Immature natural killer cell (primary cell): ENCODE data around the gene HIGD2A. TPM values are rescaled to one million over a fixed set of nuclear protein-coding genes. Genes with fewer than 3 reads are reported as not detected.

Experiments used
- DNase-seq, 3 donors: peaks; one replicate each; pipeline ENCODE4 v3.0.0; 2022; ENCODE audit warnings: mixed read lengths in 1 of 3
- H3K27ac Mint-ChIP-seq, 6 donors: one replicate each; pipeline ENCODE4 v1.8.0; 2020; ENCODE audit warnings: mixed read lengths in 6 of 6, mild to moderate bottlenecking in 5 of 6, inconsistent platforms in 4 of 6, moderate library complexity in 3 of 6
- H3K27me3 Mint-ChIP-seq, 3 donors: one replicate each; pipeline ENCODE4 v1.8.0; 2020 to 2021; ENCODE audit warnings: low read depth in 3 of 3, mild to moderate bottlenecking in 3 of 3, mixed read lengths in 3 of 3, moderate library complexity in 3 of 3, inconsistent platforms in 1 of 3
- H3K36me3 Mint-ChIP-seq, 3 donors: one replicate each; pipeline ENCODE4 v1.8.0; 2020; ENCODE audit warnings: mixed read lengths in 3 of 3, inconsistent platforms in 2 of 3, mild to moderate bottlenecking in 2 of 3
- H3K4me1 Mint-ChIP-seq, 2 donors: one replicate each; pipeline ENCODE4 v1.8.0; 2020; ENCODE audit warnings: inconsistent platforms in 2 of 2, mild to moderate bottlenecking in 2 of 2, mixed read lengths in 2 of 2, moderate library complexity in 1 of 2
- H3K4me3 Mint-ChIP-seq, 5 donors: one replicate each; pipeline ENCODE4 v1.8.0; 2020; ENCODE audit warnings: mild to moderate bottlenecking in 5 of 5, mixed read lengths in 5 of 5, inconsistent platforms in 3 of 5, moderate library complexity in 3 of 5
- H3K9me3 Mint-ChIP-seq, 6 donors: one replicate each; pipeline ENCODE4 v1.8.0; 2020; ENCODE audit warnings: mild to moderate bottlenecking in 6 of 6, mixed read lengths in 6 of 6, inconsistent platforms in 4 of 6, moderate library complexity in 3 of 6
- polyA plus RNA-seq, 3 donors: library from polyadenylated mRNA; unstranded; fragments of 300-500 nt; fragmentation: Illumina TruSeq; gene quantifications; one replicate each; pipeline ENCODE4 v1.2.3, GENCODE V29; 2021

The HIGD2A gene
- polyA plus RNA-seq, 3 donors from 2014 or later, result 186 to 218 (median 207) TPM

GRCh38 chr5:176361437-176362232 lies 26.9 kb upstream of the HIGD2A start, which contains the start of gene KIAA1191:
KIAA1191 (minus strand) TSS chr5:176361764; CDS start chr5:176359508, 2,256 bp downstream.
- DNase-seq, result peak; percentile 93 to 94 (median 93)
- Mint-ChIP-seq H3K36me3 (peaks cover 4 to 10% (median 9%) of the 10 kb centered on the region in 3 donors), H3K27me3 (peaks cover 0 to 12% (median 5%) of the 10 kb centered on the region in 3 donors), H3K4me1 (peaks cover 41 to 52% of the 10 kb centered on the region in 2 donors), H3K27ac (peak within 1 kb of the TSS; percentile 87 to 97 (median 92)), H3K9me3 (no peaks in the 10 kb centered on the region), H3K4me3 (peak within 1 kb of the TSS; percentile 93 to 97 (median 95))

DNA sequence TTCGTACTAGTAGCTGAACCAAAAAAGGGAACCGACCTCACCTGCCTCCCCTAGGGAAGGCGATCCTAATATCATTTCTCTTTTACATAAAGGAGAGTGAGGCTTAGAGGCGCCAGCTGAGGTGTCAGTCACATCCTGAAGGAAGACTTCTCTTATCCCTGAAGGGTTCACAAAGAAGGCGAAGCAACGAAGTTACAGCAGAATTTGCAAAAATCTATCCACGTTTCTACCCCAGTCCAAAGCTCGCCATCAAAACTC lies 26.4 kb upstream of the HIGD2A start:
- DNase-seq, result no peak
- Mint-ChIP-seq H3K9me3 (no peaks in the 10 kb centered on the region), H3K4me3 (peak overlapping the region; percentile 93 to 97 (median 95))

GRCh38 chr5:176364765-176365350 lies 23.7 kb upstream of the HIGD2A start:
- peaks cover 0 to 11% (median 7%) of the 10 kb centered on the region in 3 donors for H3K36me3 Mint-ChIP-seq
- no peak for DNase-seq
- H3K27ac Mint-ChIP-seq, result peak overlapping the region in 4 of 6 donors; percentile 12 to 66 (median 50)
- peaks cover 2 to 15% (median 5%) of the 10 kb centered on the region in 3 donors for H3K27me3 Mint-ChIP-seq
- peaks cover 30 to 33% of the 10 kb centered on the region in 2 donors for H3K4me1 Mint-ChIP-seq
- H3K4me3 Mint-ChIP-seq, result peak overlapping the region; percentile 69 to 80 (median 71)
- H3K9me3 Mint-ChIP-seq, result no peaks in the 10 kb centered on the region

More for the DNA sequence above, 26.4 kb upstream of the HIGD2A start:
- H3K27me3 Mint-ChIP-seq, result peaks cover 0 to 12% (median 5%) of the 10 kb centered on the region in 3 donors
- H3K27ac Mint-ChIP-seq, result peak overlapping the region; percentile 87 to 97 (median 92)
- H3K36me3 Mint-ChIP-seq, result peaks cover 4 to 9% (median 9%) of the 10 kb centered on the region in 3 donors
- peaks cover 41 to 52% of the 10 kb centered on the region in 2 donors for H3K4me1 Mint-ChIP-seq

- Mint-ChIP-seq H3K36me3 (peaks cover 3 to 11% (median 7%) of the 10 kb centered on the region in 3 donors), H3K27me3 (peaks cover 2 to 15% (median 5%) of the 10 kb centered on the region in 3 donors), H3K9me3 (no peaks in the 10 kb centered on the region), H3K27ac (peak within 1 kb of the TSS in 4 of 6 donors; percentile 12 to 66 (median 50)), H3K4me3 (peak within 1 kb of the TSS; percentile 69 to 81 (median 74)), H3K4me1 (peaks cover 29 to 30% of the 10 kb centered on the region in 2 donors)
- DNase-seq, result peak; percentile 31 to 44 (median 35)
Measured at GRCh38 chr5:176365351-176366231, 23.0 kb upstream of the HIGD2A start, which contains the start of gene ARL10. ARL10 (plus strand) TSS chr5:176365487; CDS start chr5:176365564, 77 bp downstream.

DNA sequence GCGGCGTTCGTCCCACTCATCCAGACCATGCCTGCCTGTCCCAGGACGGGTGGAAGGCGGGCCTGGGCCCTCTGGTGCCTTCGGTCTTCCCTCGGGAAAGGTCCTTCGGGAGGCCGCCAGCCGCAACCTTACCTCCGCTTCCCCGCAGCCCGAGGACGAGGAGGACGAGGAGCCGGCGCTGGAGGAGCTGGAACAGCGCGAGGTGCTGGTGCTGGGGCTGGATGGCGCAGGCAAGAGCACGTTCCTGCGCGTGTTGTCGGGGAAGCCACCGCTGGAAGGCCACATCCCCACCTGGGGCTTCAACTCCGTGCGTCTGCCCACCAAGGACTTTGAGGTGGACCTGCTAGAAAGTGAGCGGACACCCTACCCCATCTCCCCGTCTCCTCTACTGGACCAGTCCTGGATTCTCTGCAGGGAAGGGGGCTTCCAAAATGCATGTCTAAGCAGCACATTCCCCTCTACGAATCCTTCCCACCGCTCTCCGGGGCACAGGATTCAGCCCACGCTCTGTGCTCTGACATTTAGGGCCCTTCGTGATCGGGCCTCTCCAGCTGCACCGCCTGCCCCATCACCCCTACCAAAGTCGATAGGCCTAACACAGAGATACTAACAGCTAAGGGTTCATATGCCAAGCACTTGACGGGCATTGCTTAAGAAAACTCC lies 22.2 kb upstream of the HIGD2A start:
- Mint-ChIP-seq H3K36me3 (peaks cover 3 to 11% (median 7%) of the 10 kb centered on the region in 3 donors), H3K4me3 (peak overlapping the region; percentile 68 to 81 (median 72)), H3K4me1 (peaks cover 27 to 30% of the 10 kb centered on the region in 2 donors), H3K27me3 (peaks cover 2 to 12% (median 5%) of the 10 kb centered on the region in 3 donors), H3K27ac (peak overlapping the region in 3 of 6 donors; percentile 19 to 47 (median 22)), H3K9me3 (no peaks in the 10 kb centered on the region)
- no peak for DNase-seq

- H3K27ac Mint-ChIP-seq, result no peak overlapping the region
- peaks cover 8 to 15% of the 10 kb centered on the region in 2 donors for H3K4me1 Mint-ChIP-seq
- no peaks in the 10 kb centered on the region for H3K9me3 Mint-ChIP-seq
- H3K36me3 Mint-ChIP-seq, result peaks cover 3 to 14% (median 7%) of the 10 kb centered on the region in 3 donors
- DNase-seq, result no peak
- no peak overlapping the region for H3K4me3 Mint-ChIP-seq
- peaks cover 0 to 4% (median 2%) of the 10 kb centered on the region in 3 donors for H3K27me3 Mint-ChIP-seq
Measured at GRCh38 chr5:176368726-176369125, 19.8 kb upstream of the HIGD2A start.

- Mint-ChIP-seq H3K27me3 (peaks cover 0 to 4% (median 2%) of the 10 kb centered on the region in 3 donors), H3K4me1 (peaks cover 3 to 6% of the 10 kb centered on the region in 2 donors), H3K36me3 (peaks cover 3 to 14% (median 7%) of the 10 kb centered on the region in 3 donors), H3K4me3 (no peak overlapping the region), H3K9me3 (no peaks in the 10 kb centered on the region), H3K27ac (no peak overlapping the region)
- no peak for DNase-seq
Measured at GRCh38 chr5:176369934-176370711, 18.4 kb upstream of the HIGD2A start.

DNA sequence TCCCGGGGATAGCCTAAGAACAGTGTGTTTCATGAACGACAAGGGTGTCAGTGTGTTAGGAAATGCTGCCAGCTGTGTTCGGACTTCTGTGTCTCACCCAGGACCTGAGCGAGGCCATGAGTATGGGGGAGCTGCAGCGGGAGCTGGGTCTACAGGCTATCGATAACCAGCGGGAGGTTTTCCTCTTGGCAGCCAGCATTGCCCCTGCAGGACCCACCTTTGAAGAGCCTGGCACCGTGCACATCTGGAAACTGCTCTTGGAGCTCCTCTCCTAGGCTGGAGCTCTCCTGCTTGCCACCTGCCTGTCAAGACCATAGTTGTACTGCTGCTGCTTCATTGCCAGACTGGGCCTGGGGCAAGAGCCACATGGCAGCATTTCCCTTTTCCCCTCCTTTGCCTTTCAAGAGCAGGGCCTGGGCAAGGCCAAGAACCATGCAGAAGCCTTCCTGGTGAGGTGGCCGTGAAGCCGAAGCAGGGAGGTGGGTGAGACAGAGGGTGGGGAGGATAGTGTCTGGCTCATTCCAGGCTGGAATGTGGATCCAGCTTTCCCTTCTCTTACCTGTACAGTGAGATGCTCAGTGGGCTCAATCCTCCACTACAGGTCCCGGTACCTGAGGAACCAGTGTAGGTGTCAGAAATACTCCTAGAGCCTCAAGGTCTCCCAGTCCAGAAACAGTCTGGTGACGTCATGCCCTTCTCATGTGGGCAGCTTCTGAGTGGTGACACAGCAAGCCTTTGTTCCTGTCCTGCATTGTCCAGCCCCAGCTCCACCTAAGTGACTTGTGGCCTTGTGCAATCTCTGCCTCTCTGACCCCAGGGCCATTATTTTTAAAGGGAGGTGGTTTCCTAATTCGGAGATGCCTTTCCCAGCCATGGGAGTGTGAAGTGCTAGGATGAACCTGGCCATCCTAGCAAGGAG lies 16.7 kb upstream of the HIGD2A start:
- no peak for DNase-seq
- Mint-ChIP-seq H3K27me3 (peaks cover 0 to 4% (median 2%) of the 10 kb centered on the region in 3 donors), H3K36me3 (peaks cover 3 to 14% (median 7%) of the 10 kb centered on the region in 3 donors), H3K4me1 (peaks cover 0 to under 1% of the 10 kb centered on the region in 2 donors), H3K9me3 (no peaks in the 10 kb centered on the region), H3K27ac (no peak overlapping the region), H3K4me3 (no peak overlapping the region)

DNA sequence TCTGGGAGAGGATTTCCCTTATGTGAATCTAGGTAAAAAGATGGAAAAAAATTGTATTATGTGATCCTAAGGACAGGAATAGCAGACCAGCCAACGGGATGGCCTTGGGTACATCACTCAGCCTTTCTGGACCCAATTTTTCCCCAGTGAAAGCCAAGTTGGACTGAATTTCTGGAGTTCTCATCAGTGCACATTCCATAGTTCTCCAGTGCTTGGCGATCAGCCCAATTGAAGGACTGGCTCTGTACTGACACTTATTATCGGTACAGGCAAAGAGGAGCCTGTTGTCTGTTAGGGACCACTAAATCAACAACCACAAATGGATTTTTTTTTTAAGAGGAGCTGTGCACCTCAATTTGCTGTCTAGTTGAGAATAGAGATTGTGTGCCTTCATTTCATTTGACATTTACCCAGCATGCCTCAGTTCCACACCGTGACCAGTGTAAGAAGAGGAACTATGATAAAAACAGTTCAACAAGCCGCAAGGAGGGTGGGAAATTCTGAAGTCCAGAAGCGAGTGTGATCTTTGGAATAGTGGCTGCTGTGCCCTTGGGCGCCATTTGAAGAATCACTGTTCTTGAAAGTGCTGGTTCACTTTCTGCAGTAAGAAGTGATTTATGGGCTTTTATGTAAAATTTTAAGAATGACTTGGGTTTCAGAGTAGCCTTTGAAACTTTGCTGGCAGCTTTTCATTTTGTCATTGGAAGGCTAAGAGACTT lies 15.3 kb upstream of the HIGD2A start:
- H3K27ac Mint-ChIP-seq, result no peak overlapping the region
- DNase-seq, result no peak
- H3K4me1 Mint-ChIP-seq, result no peaks in the 10 kb centered on the region
- H3K36me3 Mint-ChIP-seq, result peaks cover 0 to 4% (median 3%) of the 10 kb centered on the region in 3 donors
- H3K9me3 Mint-ChIP-seq, result no peaks in the 10 kb centered on the region
- H3K27me3 Mint-ChIP-seq, result peaks cover 0 to 2% (median 1%) of the 10 kb centered on the region in 3 donors
- no peak overlapping the region for H3K4me3 Mint-ChIP-seq

DNA sequence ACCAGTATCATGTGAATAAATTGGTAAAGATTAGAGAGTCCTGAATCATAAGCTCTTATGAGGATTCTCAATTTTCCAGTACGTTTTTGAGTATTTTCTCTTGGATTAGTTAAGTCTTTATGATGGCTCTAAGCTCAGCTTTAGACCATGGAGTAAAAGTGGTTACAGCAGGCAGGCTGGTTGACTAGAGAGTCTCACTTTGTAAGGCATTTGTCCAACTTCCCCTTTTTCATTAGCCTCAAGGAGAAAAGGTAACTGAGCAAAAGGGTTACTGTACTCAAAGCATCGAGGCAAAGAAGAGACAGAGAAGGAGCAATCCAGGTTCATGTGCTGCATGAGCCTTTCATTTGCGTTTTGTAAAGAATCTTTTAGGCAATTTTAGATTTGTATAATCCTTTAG lies 8.7 kb upstream of the HIGD2A start:
- Mint-ChIP-seq H3K27ac (no peak overlapping the region), H3K9me3 (no peaks in the 10 kb centered on the region), H3K4me3 (no peak overlapping the region), H3K36me3 (peaks cover 4 to 24% (median 11%) of the 10 kb centered on the region in 3 donors), H3K4me1 (no peaks in the 10 kb centered on the region), H3K27me3 (peaks cover 0 to 3% (median 0%) of the 10 kb centered on the region in 3 donors)
- DNase-seq, result no peak

DNA sequence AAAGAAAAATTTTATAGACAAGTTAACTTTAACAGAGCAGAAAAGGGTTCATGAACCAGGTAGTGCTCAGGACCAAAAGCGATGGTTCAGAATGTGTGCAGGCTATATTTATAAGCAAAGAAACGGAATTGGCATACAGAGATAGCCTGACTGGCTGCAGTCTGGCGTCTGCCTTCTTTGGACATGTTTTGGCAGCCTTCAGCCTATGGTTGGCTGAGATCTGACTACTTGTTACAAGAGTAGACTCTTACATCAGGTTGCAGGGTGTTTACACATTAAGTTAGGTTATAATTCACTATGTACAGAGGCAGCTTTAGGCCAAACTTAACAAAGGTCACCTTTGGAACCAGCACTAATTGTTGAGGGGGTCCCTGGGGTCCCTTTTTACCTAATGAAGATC lies 7.1 kb upstream of the HIGD2A start:
- no peaks in the 10 kb centered on the region for H3K9me3 Mint-ChIP-seq
- H3K4me1 Mint-ChIP-seq, result peaks cover 0 to 4% of the 10 kb centered on the region in 2 donors
- H3K4me3 Mint-ChIP-seq, result no peak overlapping the region
- peaks cover 4 to 33% (median 11%) of the 10 kb centered on the region in 3 donors for H3K36me3 Mint-ChIP-seq
- no peak for DNase-seq
- no peak overlapping the region for H3K27ac Mint-ChIP-seq
- H3K27me3 Mint-ChIP-seq, result peaks cover 0 to 3% (median 0%) of the 10 kb centered on the region in 3 donors
